Erythroblast (primary cell): ENCODE measurements around the gene ACLY.
"Not testable (repeated sequence)": the region's sequence is repeated elsewhere in the genome, so short reads cannot be mapped to it uniquely, and the experiment has no call there.

Experiments
- GATA1 ChIP-seq: IDR thresholded peaks from 2 replicates; pipeline ENCODE4 v1.6.1; 2011; ENCODE audit warnings: low read depth, mild to moderate bottlenecking, control low read depth, low read length, moderate library complexity
- POLR2A ChIP-seq: IDR thresholded peaks from 2 replicates; pipeline ENCODE4 v1.6.1; 2011; ENCODE audit warnings: mild to moderate bottlenecking, low read length

- TF ChIP-seq POLR2A, GATA1: not testable (repeated sequence)
Measured at GRCh38 chr17:41931715-41932114, 13.0 kb upstream of the ACLY start.
